Mesothelial cell of epicardium (in vitro differentiated cells): Measurements from ENCODE around the gene LRRC10. TPM values are rescaled to one million over a fixed set of nuclear protein-coding genes. Genes with fewer than 3 reads are reported as not detected.

ENCODE experiments used
- DNase-seq, 2 experiments: peaks; one replicate each; pipeline ENCODE4 v3.0.0; 2021; ENCODE audit warnings: low spot score in 2 of 2; ENCODE audit not compliant: unreplicated experiment in 2 of 2
- H3K27ac Mint-ChIP-seq: 2 replicates; pipeline ENCODE4 v1.8.0; 2021; ENCODE audit warnings: mixed read lengths
- H3K27me3 Mint-ChIP-seq: 2 replicates; pipeline ENCODE4 v1.8.0; 2021; ENCODE audit warnings: low read depth, mixed read lengths
- H3K36me3 Mint-ChIP-seq: 2 replicates; pipeline ENCODE4 v1.8.0; 2021; ENCODE audit warnings: mixed read lengths
- H3K4me1 Mint-ChIP-seq: 2 replicates; pipeline ENCODE4 v1.8.0; 2021; ENCODE audit warnings: mixed read lengths
- H3K4me3 Mint-ChIP-seq: 2 replicates; pipeline ENCODE4 v1.8.0; 2021; ENCODE audit warnings: mild to moderate bottlenecking, moderate library complexity, mixed read lengths
- H3K9me3 Mint-ChIP-seq: 2 replicates; pipeline ENCODE4 v1.8.0; 2021; ENCODE audit warnings: mixed read lengths
- total RNA-seq: library from RNA; stranded (reverse); gene quantifications from 3 replicates; pipeline ENCODE4 v1.2.1, GENCODE V29; 2021
- TF ChIP-seq, protein P1 (sequence below): fragments of 200-600 bp; sonication (generic); IDR thresholded peaks from one replicate; pipeline ENCODE4 v1.5.0; 2021; ENCODE audit warnings: antibody characterized with exemption; ENCODE audit not compliant: unreplicated experiment

The LRRC10 gene
- total RNA-seq, 1 donor from 2014 or later: not detected

GRCh38 chr12:69601962-69602685 lies 8.6 kb downstream of the LRRC10 start:
- Mint-ChIP-seq H3K9me3 (no peaks in the 10 kb centered on the region), H3K4me1 (no peaks in the 10 kb centered on the region), H3K27me3 (no peaks in the 10 kb centered on the region), H3K27ac (peak overlapping the region; percentile 50), H3K4me3 (no peak overlapping the region), H3K36me3 (peaks cover 45% of the 10 kb centered on the region)
- TF ChIP-seq, protein P1, sequence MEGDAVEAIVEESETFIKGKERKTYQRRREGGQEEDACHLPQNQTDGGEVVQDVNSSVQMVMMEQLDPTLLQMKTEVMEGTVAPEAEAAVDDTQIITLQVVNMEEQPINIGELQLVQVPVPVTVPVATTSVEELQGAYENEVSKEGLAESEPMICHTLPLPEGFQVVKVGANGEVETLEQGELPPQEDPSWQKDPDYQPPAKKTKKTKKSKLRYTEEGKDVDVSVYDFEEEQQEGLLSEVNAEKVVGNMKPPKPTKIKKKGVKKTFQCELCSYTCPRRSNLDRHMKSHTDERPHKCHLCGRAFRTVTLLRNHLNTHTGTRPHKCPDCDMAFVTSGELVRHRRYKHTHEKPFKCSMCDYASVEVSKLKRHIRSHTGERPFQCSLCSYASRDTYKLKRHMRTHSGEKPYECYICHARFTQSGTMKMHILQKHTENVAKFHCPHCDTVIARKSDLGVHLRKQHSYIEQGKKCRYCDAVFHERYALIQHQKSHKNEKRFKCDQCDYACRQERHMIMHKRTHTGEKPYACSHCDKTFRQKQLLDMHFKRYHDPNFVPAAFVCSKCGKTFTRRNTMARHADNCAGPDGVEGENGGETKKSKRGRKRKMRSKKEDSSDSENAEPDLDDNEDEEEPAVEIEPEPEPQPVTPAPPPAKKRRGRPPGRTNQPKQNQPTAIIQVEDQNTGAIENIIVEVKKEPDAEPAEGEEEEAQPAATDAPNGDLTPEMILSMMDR: no peak
- DNase-seq: no peak

DNA sequence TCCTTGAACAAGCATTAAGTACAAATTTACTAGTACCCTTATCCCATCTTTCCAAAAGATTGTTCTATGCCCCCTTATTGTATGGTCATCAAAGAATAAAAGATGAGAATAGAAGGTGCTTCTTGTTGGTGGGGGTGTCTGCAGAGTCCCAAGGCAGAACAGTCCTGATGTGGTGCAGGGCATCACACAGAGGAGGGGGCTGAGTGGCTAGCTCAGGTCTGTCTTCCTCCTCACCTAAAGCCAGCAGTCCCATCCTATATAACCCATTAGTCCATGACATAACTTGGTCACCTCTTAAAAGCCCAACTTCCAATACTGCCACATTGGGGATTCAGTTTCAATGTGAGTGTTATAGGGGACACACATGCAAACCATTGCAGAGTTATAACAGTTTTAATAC lies 9.9 kb downstream of the LRRC10 start:
- Mint-ChIP-seq H3K36me3 (peaks cover 53% of the 10 kb centered on the region), H3K27ac (no peak overlapping the region), H3K9me3 (no peaks in the 10 kb centered on the region), H3K27me3 (no peaks in the 10 kb centered on the region), H3K4me3 (no peak overlapping the region), H3K4me1 (no peaks in the 10 kb centered on the region)
- no peak for DNase-seq
- TF ChIP-seq, protein P1: no peak

- H3K27ac Mint-ChIP-seq: no peak overlapping the region
- H3K4me1 Mint-ChIP-seq: no peaks in the 10 kb centered on the region
- H3K36me3 Mint-ChIP-seq: peaks cover 57% of the 10 kb centered on the region
- no peaks in the 10 kb centered on the region for H3K9me3 Mint-ChIP-seq
- H3K4me3 Mint-ChIP-seq: no peak overlapping the region
- DNase-seq: no peak
- TF ChIP-seq, protein P1: no peak
- H3K27me3 Mint-ChIP-seq: no peaks in the 10 kb centered on the region
These were observed 12.4 kb downstream of the LRRC10 start for GRCh38 chr12:69598174-69598753.

DNA sequence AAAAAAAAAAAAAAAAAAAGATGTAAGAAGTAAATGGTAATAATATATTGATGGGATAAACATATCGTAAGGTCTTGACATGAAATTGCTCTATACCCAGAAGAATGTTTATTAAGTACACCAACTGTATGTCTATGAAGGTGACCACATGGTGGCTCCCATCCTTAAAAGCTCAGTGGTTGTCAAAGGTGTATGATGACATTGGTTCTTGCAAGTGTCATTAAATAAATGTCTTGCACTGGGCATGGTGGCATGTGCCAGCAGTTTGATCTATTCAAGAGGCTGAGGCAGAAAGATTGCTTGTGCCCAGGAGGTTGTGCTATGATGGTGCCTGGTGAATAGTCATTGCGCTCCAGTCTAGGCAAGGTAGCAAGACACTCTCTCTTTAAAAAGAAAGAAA lies 15.0 kb downstream of the LRRC10 start:
- Mint-ChIP-seq H3K9me3 (no peaks in the 10 kb centered on the region), H3K27me3 (no peaks in the 10 kb centered on the region), H3K27ac (no peak overlapping the region), H3K4me3 (no peak overlapping the region), H3K4me1 (no peaks in the 10 kb centered on the region), H3K36me3 (peaks cover 48% of the 10 kb centered on the region)
- TF ChIP-seq, protein P1: no peak
- DNase-seq: no peak

DNA sequence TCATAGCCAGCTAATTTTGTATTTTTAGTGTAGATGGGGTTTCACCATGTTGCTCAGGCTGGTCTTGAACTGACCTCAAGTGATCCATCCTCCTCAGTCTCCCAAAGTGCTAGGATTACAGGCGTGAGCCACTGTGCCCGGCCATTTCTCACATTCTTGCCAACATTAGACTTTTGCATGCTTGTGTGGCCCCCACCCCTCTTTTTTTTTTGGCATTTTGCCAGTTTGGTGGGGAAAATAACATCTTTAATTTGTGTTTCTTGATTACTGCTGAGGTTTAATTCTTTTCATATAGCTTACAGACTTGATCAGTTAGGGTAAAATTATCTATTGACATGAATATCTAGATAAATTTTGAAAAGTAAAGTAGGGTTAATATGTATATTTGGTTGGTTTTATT lies 21.6 kb downstream of the LRRC10 start:
- H3K4me3 Mint-ChIP-seq: no peak overlapping the region
- no peaks in the 10 kb centered on the region for H3K27me3 Mint-ChIP-seq
- no peaks in the 10 kb centered on the region for H3K9me3 Mint-ChIP-seq
- TF ChIP-seq, protein P1: no peak
- DNase-seq: no peak
- H3K4me1 Mint-ChIP-seq: peaks cover 8% of the 10 kb centered on the region
- no peak overlapping the region for H3K27ac Mint-ChIP-seq
- peaks cover 38% of the 10 kb centered on the region for H3K36me3 Mint-ChIP-seq
